Activated CD4-positive, alpha-beta T cell treated with anti-CD3 and anti-CD28 coated beads for 4 hours (primary cell): ENCODE data around the gene TRAPPC6A.
A peak's percentile ranks its signal among the peaks of the same experiment; 100 is the strongest.

Experiments used
- DNase-seq, 2 donors: peaks; one replicate each; pipeline ENCODE4 v3.0.0-alpha.2; 2020

The TRAPPC6A gene

GRCh38 chr19:45184115-45184514 is 6.1 kb upstream of the TRAPPC6A start:
- no peak for DNase-seq

GRCh38 chr19:45182758-45183157 is 4.7 kb upstream of the TRAPPC6A start:
- no peak for DNase-seq

- DNase-seq: no peak
Measured at GRCh38 chr19:45180936-45181335, 2.9 kb upstream of the TRAPPC6A start.

- no peak for DNase-seq
Measured at GRCh38 chr19:45179892-45180370, 1.9 kb upstream of the TRAPPC6A start.

GRCh38 chr19:45179072-45179891 is 1.2 kb upstream of the TRAPPC6A start:
- peak in 1 of 2 donors; percentile 40 for DNase-seq

- peak; percentile 100 for DNase-seq
Measured at GRCh38 chr19:45178262-45179071, 430 bp upstream of the TRAPPC6A start, which contains the start of gene BLOC1S3. TSS of gene BLOC1S3 (plus strand) at chr19:45178784. CDS start at chr19:45179297, 513 bp downstream.

- no peak for DNase-seq
Measured at GRCh38 chr19:45175515-45176345, 2.3 kb downstream of the TRAPPC6A start.

GRCh38 chr19:45173816-45174215 is 4.2 kb downstream of the TRAPPC6A start:
- no peak for DNase-seq

- DNase-seq: no peak
Measured at GRCh38 chr19:45172611-45173208, 5.3 kb downstream of the TRAPPC6A start.

- peak in 1 of 2 donors; percentile 27 for DNase-seq
Measured at GRCh38 chr19:45172173-45172572, 5.9 kb downstream of the TRAPPC6A start.

GRCh38 chr19:45171211-45171623 is 6.8 kb downstream of the TRAPPC6A start:
- peak; percentile 33 to 48 for DNase-seq

- DNase-seq: no peak
Measured at GRCh38 chr19:45170146-45171106, 7.6 kb downstream of the TRAPPC6A start.

- DNase-seq: no peak
Measured at GRCh38 chr19:45169602-45170001, 8.4 kb downstream of the TRAPPC6A start.

GRCh38 chr19:45168767-45169351 is 9.2 kb downstream of the TRAPPC6A start:
- DNase-seq: no peak

- no peak for DNase-seq
Measured at GRCh38 chr19:45166723-45167252, 11.2 kb downstream of the TRAPPC6A start.

GRCh38 chr19:45164577-45165335 is 13.3 kb downstream of the TRAPPC6A start:
- DNase-seq: peak; percentile 22 to 51

- DNase-seq: no peak
Measured at GRCh38 chr19:45163751-45164460, 14.1 kb downstream of the TRAPPC6A start.

- no peak for DNase-seq
Measured at GRCh38 chr19:45163156-45163555, 14.9 kb downstream of the TRAPPC6A start.

- no peak for DNase-seq
Measured at GRCh38 chr19:45162608-45163143, 15.4 kb downstream of the TRAPPC6A start.
